DMS153 (cell line): Measurements from ENCODE around the gene SS18L1.

ENCODE experiments used
- DNase-seq: peaks from one replicate; lab custom pipeline; 2025; lab: John Stamatoyannopoulos, UW

SS18L1 gene

DNA sequence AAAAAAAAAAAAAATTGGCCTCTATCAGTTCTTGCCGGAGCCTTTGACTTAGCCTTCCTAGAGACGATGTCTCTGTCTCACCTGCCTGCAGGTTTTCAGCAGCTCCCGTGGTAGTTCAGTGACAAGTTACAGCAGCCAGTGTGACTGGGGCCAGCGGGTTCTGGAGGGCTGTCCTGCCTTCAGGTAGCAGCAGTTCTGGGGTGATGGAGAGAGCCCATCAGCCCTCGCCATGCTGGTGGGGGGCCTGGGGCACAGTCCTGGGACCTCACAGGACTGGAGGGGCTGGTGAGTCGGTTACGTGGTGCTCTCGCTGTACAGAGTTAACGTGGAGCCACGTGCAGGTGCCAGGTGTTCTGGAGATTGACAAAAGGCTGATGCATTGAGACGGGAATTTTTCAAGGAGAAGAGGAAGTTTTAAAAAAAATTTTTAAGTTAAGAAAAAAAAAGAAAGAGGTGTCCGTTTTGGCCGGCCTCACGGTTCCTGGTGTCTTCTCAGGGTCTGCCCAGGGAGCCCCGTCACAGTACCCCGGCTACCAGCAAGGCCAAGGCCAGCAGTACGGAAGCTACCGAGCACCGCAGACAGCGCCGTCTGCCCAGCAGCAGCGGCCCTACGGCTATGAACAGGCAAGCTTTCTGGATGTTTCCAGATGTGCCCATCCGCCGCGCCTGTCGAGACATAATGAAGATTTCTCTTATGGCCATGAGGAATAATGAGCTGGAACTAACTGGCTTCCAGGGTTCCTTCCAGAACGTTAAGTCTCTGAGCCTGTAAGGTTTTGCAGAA, 30.6 kb downstream of the SS18L1 start:
- no peak for DNase-seq

- DNase-seq, result no peak
These were observed 31.5 kb downstream of the SS18L1 start for GRCh38 chr20:62174870-62175624.

- no peak for DNase-seq
These were observed 32.1 kb downstream of the SS18L1 start for GRCh38 chr20:62175711-62176110.

DNA sequence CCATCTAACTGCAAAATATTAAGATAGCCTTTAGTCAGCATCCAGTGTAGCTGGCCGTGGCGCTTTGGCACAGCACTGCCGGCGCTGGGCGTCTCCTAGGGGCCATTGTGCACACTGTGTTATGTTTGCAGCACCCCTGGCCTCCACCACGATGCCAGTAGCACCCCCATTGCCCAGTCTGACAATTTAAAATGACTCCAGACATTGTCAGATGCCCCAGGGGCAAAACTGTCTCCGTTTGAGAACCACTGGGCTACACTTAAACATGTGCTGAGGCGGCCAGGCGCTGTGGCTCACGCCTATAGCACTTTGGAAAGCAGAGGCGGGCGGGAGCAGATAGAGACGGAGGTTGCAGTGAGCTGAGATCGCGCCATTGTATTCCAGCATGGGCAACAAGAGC, 33.3 kb downstream of the SS18L1 start:
- no peak for DNase-seq

DNA sequence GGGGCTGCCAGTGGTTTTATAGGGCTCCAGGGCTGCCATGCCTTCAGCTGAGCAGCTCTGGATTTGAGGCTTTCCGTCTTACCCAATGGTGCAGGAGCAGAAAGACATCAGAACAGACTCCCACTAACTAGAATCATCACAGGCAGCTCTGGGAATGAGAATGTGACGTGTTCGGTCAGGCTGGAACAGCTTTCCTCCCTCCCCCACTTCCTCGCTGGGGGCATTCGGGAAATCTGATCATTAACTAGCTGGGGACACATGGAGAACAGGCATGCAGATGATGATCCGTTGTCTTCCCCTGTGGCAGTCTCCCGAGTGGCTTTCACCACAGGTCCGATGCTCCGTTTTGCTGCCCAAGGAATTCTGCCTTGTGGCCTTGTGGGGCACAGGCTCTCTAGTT, 33.7 kb downstream of the SS18L1 start:
- DNase-seq, result no peak

GRCh38 chr20:62178316-62179161, 35.0 kb downstream of the SS18L1 start:
- no peak for DNase-seq

GRCh38 chr20:62179162-62179504, 35.6 kb downstream of the SS18L1 start:
- DNase-seq, result no peak

GRCh38 chr20:62181808-62182207, 38.2 kb downstream of the SS18L1 start:
- DNase-seq, result no peak

- peak; percentile 88 for DNase-seq
These were observed 39.2 kb downstream of the SS18L1 start, which contains the start of gene MTG2 for GRCh38 chr20:62182469-62183425. MTG2 (plus strand) TSS chr20:62183028; CDS start chr20:62193421, 10,393 bp downstream.

DNA sequence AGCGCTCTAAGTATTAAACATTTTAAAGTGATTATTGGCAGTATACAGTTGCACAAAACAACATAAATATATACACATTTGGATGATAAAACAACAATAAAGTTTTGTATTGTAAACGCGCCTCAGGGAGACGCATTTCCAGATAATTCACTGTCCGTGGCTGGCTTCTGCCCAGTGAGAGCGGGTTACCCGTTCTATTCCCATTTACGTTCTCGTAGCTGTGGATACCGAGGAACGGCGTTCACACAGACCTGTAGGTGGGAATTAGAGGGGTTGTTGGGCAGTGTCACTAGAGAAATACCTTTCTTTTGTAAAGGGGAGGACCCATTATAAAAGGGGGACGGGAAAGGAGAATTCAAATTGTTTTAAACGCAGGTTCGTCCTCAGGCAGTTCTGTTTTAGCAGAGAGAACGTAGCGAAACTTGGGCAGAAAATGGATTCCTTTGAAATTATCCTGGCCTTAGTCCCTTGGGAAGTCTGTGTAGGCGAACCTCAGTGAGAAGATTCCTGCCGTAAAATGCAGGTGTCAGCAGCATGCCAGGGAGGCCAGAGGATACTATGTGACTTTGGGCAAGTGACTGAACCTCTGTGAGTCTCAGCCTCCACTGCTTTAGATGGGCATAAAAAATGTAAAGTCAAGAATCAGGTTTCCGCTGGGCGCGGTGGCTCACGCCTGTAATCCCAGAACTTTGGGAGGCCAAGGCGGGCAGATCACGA, 40.0 kb downstream of the SS18L1 start:
- DNase-seq, result no peak

- no peak for DNase-seq
These were observed 42.5 kb downstream of the SS18L1 start for GRCh38 chr20:62186096-62186426.

GRCh38 chr20:62186887-62187866, 43.6 kb downstream of the SS18L1 start:
- DNase-seq, result no peak

GRCh38 chr20:62190639-62191411, 47.3 kb downstream of the SS18L1 start:
- DNase-seq, result no peak

DNA sequence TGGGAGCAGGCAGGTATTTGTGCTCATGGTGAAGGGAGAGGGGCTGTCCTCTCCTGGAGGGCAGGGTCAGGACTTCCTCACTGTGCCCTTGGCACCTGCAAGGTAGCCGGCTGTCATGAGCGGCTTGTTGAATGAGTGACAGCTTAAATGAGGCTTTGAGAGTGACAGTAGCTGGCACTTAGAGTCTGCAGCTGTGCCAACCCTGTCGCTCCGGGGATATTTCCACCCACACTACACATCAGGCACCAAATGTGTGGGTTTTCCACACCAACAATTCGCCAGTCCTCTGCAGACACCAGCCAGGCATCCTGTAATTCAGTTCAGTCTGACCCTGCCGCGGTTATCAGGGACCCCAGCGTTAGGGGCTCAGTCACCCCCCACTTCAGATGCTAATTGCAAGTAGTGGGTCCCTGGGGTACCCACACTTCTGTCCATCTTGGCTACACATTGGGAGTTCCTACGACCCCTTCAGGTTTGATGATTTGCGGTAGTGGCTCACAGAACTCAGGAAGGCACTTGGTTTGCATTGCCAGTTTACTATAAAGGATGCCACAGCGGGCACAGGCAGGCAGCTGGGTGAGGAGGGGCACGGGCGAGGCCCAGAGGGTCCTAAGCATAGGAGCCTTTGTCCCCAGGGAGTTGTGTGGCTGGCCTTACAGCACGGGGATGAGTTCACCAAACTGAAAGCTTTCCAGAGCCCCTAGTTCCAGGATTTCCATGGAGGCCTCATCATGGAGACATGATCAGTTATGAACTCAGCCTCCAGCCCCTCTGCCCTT, 48.4 kb downstream of the SS18L1 start:
- DNase-seq, result no peak

DNA sequence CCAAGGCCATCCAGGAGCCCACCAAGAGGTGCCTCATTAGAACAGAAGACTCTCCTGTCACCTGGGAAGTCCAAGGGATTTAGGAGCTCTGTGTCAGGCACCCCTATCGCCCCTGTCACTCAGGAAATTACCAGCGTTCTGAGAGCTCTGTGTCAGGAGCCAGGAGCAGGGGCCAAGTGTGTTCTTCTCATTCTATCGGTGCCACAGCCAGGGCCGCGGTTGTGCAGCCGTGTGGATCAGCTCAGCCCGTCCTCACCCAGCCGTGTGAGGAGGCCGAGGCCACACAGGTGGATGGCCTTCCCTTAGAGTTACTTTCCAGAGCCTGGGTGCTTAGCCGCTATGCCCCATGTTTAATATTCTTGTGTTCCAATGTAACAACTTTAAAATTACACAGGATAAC, 49.1 kb downstream of the SS18L1 start:
- no peak for DNase-seq

DNA sequence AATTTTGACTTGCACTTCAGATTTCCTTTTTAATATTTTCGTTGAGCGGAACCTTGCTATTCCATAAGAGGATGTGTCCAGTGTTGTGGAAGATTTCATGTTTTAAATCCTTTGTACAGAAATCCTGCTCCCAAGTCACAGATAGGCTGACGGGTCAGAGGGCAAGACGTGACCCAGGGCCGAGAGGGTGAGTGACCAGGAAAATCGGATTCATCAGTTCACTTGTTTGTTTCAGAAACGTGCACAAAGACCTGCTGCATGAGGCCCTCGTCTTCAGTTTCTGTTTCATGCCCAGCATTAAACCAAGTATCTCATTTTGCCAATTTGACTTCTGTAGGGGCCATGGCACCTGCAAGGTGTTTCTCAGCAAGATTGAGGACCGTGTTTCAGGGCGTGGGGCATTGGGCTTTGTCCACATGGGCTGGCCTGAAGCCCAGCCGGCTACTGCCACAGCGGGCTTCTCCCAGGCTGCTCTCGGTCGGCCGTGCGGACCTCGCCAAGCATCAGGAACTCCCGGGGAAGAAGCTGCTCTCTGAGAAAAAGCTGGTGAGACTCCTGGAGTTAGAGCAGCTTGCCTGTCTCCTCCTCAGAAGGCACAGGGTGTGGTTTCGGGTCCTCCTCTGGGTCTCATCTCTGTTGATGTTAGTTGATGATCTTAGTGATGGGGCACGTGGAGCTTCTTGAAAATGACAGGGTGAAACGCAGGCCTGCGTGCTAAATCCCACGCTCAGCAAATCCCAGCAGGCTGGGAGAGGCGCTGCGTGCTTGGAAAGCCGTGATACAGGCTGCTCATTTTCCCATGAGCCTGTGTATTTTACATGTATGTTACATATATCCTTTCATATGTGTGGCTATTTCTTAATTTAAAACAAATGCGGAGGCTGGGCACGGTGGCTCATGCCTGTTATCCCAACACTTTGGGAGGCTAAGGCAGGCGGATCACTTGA, 49.8 kb downstream of the SS18L1 start:
- DNase-seq, result no peak

DNA sequence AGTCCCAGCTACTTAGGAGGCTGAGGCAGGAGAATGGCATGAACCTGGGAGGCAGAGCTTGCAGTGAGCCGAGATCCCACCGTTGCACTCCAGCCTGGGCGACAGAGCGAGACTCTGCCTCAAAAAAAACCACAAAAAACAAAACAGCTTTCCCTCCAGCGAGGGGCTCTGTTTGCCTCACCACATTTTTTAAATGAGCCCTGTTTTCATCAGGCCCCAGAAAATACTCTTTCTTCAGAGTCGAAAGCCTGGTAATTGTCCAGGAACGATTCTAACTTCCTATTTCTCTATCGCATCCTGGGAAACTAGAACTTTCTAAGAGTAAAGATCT, 51.5 kb downstream of the SS18L1 start:
- no peak for DNase-seq
